LNCAP (cell line): ENCODE data around the gene WASF2.

Source experiments
- CTCF ChIP-seq: fragments of 450-650 bp; IDR thresholded peaks from 2 replicates; pipeline ENCODE4 v1.5.1; 2017; ENCODE audit warnings: mild to moderate bottlenecking

Gene WASF2

GRCh38 chr1:27523337-27524020 lies 33.5 kb upstream of the WASF2 start:
- TF ChIP-seq CTCF, result no peak

- no peak for TF ChIP-seq CTCF
Observed at GRCh38 chr1:27522432-27523336, 32.7 kb upstream of the WASF2 start.

DNA sequence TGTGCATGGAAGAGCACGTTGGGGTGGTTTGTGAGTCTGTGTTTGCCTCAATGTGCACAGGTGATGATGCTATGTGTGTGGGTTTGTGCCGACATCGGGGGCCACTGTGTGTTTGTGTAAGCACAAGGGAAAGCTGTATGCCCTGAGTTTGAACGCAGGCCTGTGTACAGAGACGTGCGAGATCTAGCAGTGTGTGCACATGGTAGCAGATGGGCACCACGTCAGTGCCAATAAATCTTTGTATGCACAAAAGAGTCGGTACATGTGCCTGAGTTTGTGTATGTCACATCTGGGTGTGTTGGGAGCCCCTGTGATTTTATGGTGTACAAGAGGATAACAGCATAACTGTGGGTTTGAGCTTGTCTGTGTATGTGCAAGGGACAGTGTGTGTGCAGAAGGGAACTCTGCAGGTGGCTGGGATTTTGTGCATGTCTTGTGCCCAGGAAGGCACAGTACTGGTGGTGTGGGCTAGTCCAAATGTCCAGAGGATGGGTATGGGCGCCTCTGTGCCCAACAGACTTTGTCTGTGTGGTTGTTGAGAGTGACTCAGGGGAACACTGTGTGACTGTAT lies 32.0 kb upstream of the WASF2 start:
- no peak for TF ChIP-seq CTCF

DNA sequence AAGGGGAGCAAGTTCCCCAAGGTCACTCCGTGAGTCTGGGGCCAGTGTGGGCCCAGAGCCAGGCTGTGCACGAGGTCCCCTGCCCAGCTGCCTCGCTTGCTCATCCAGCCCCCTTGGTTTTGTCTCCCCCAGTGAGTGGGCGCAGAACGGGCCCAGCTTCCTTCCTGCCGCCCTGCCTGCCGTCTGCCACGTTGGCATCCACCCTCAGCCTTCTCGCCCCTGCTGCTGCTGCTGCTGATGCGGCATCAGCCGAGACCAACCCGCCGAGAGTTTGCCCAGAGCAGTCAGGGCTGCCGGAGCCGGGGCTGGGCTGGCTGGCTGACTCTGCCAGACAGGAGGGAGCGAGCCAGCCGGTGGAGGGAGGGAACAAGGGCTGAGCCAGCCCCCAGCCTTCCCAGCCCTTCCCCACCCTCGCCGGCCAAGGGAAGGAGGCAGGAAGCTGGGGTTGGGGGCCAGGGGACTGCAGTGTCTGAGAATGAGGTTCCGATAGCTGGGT lies 31.4 kb upstream of the WASF2 start:
- TF ChIP-seq CTCF, result no peak

DNA sequence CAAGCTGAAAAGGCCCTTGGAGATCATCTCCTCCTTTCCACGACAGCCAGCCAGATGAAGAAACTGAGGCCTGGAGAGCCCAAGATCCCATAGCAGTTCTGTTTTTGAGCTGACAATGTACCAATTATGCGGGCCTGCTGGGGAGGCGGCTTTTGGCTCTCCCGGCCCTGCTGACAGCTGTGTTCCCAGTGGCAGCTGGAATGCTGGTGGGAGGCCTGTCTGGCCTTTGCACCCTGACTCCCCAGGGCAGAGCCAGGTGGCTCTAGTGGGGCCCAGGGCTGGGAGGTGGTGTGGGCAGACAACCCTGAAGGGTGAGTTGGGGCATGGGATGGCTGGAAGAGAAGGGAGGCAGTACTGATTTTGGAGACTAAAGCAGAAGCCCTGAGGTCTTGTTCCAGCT lies 30.7 kb upstream of the WASF2 start:
- TF ChIP-seq CTCF, result no peak

GRCh38 chr1:27519331-27520258 lies 29.6 kb upstream of the WASF2 start:
- TF ChIP-seq CTCF, result no peak

- no peak for TF ChIP-seq CTCF
Observed at GRCh38 chr1:27518808-27519207, 28.8 kb upstream of the WASF2 start.
